Liver (tissue), 9 donors: ENCODE results near the gene ANXA3. TPM values are rescaled to one million over a fixed set of nuclear protein-coding genes. Genes with fewer than 3 reads are reported as not detected.

Experiments
- DNase-seq: peaks from one replicate; pipeline ENCODE4 v3.0.0-alpha.2; 2017; ENCODE audit warnings: low spot score
- H3K27ac ChIP-seq, 2 donors: one replicate each; pipeline ENCODE4 v1.7.0; 2013; ENCODE audit warnings: inconsistent platforms in 2 of 2, low read length in 2 of 2, control low read depth in 1 of 2, low read depth in 1 of 2, mild to moderate bottlenecking in 1 of 2
- H3K27me3 ChIP-seq, 4 donors: one replicate each; pipeline versions ENCODE4 v1.6.1 to v1.7.0; 2013; ENCODE audit warnings: low read length in 3 of 4, inconsistent platforms in 1 of 4, mild to moderate bottlenecking in 1 of 4, moderate library complexity in 1 of 4; ENCODE audit not compliant: control insufficient read depth in 4 of 4, insufficient read depth in 4 of 4
- H3K36me3 ChIP-seq, 4 donors: one replicate each; pipeline versions ENCODE4 v1.6.1 to v1.7.0; 2013; ENCODE audit warnings: low read length in 3 of 4, mild to moderate bottlenecking in 3 of 4, low read depth in 1 of 4, moderate library complexity in 1 of 4; ENCODE audit not compliant: control insufficient read depth in 4 of 4, insufficient read depth in 3 of 4
- H3K4me1 ChIP-seq, 4 donors: one replicate each; pipeline versions ENCODE4 v1.6.1 to v1.7.0; 2013; ENCODE audit warnings: low read length in 3 of 4, mild to moderate bottlenecking in 3 of 4, moderate library complexity in 1 of 4; ENCODE audit not compliant: control insufficient read depth in 4 of 4, insufficient read depth in 4 of 4
- H3K4me3 ChIP-seq, 3 donors: one replicate each; pipeline versions ENCODE4 v1.6.1 to v1.7.0; 2013; ENCODE audit warnings: low read length in 3 of 3, control low read depth in 1 of 3, low read depth in 1 of 3, mild to moderate bottlenecking in 1 of 3
- H3K9ac ChIP-seq, 2 donors: one replicate each; pipeline ENCODE4 v1.7.0; 2013; ENCODE audit warnings: low read length in 2 of 2, mild to moderate bottlenecking in 2 of 2, moderate library complexity in 2 of 2, control low read depth in 1 of 2, low read depth in 1 of 2
- H3K9me3 ChIP-seq, 4 donors: one replicate each; pipeline versions ENCODE4 v1.6.1 to v1.7.0; 2013; ENCODE audit warnings: low read length in 3 of 4; ENCODE audit not compliant: control insufficient read depth in 4 of 4
- EGR1 ChIP-seq, 2 donors: IDR thresholded peaks; 2 replicates each; pipeline ENCODE4 v1.6.1; 2016 to 2018; ENCODE audit warnings: antibody characterized with exemption in 2 of 2, low read depth in 2 of 2
- FOXA1 ChIP-seq: IDR thresholded peaks from 2 replicates; pipeline ENCODE4 v1.6.1; 2016; ENCODE audit warnings: antibody characterized with exemption
- FOXA2 ChIP-seq: IDR thresholded peaks from 2 replicates; pipeline ENCODE4 v1.6.1; 2016; ENCODE audit warnings: antibody characterized with exemption
- HNF4G ChIP-seq: IDR thresholded peaks from 2 replicates; pipeline ENCODE4 v1.6.1; 2016; ENCODE audit warnings: antibody characterized with exemption
- JUND ChIP-seq, 2 donors: IDR thresholded peaks; 2 replicates each; pipeline ENCODE4 v1.6.1; 2016; ENCODE audit warnings: antibody characterized with exemption in 2 of 2
- RAD21 ChIP-seq, 2 donors: IDR thresholded peaks; 2 replicates each; pipeline ENCODE4 v1.6.1; 2016; ENCODE audit warnings: antibody characterized with exemption in 2 of 2, mild to moderate bottlenecking in 2 of 2
- RXRA ChIP-seq, 2 donors: IDR thresholded peaks; 2 replicates each; pipeline ENCODE4 v1.6.1; 2017 to 2018; ENCODE audit warnings: antibody characterized with exemption in 2 of 2, mild to moderate bottlenecking in 1 of 2
- SP1 ChIP-seq: IDR thresholded peaks from 2 replicates; pipeline ENCODE4 v1.6.1; 2018; ENCODE audit warnings: antibody characterized with exemption, mild to moderate bottlenecking
- TAF1 ChIP-seq: conservative IDR thresholded peaks from 2 replicates; pipeline ENCODE4 v1.6.1; 2016; ENCODE audit warnings: antibody characterized with exemption, mild to moderate bottlenecking
- WGBS: extraction: QIAGEN DNeasy Blood & Tissue Kit; methylation state at CpG from one replicate; pipeline ENCODE4 v1.1.7; 2013; 5-methylcytosine and 5-hydroxymethylcytosine counted together
- polyA plus RNA-seq, 2 donors: library from polyadenylated mRNA; stranded (reverse) in 1 of 2; unstranded in 1 of 2; fragments of 200-250 nt in 1 of 2; fragments of >200 nt in 1 of 2; fragmentation: Nextera tagmentation in 1 of 2; extraction: Ambion mirVana in 1 of 2; gene quantifications; one replicate each; pipeline versions ENCODE4 v1.2.1 to v1.2.3, GENCODE V29; 2013 to 2015
- total RNA-seq, 2 donors: library from RNA; depleted of rRNA; stranded (reverse); fragments of >200 nt; gene quantifications; one replicate each; pipeline ENCODE4 v1.2.3, GENCODE V29; 2014
- TF ChIP-seq, protein P1 (sequence below): IDR thresholded peaks from 2 replicates; pipeline ENCODE4 v1.6.1; 2016; ENCODE audit warnings: antibody characterized with exemption
- TF ChIP-seq, protein P2 (sequence below): IDR thresholded peaks from 2 replicates; pipeline ENCODE4 v1.6.1; 2016; ENCODE audit warnings: antibody characterized with exemption, mild to moderate bottlenecking
- TF ChIP-seq, protein P3 (sequence below): IDR thresholded peaks from 2 replicates; pipeline ENCODE4 v1.6.1; 2016; ENCODE audit warnings: antibody characterized with exemption
- TF ChIP-seq, protein P4 (sequence below): IDR thresholded peaks from 2 replicates; pipeline ENCODE4 v1.6.1; 2016; ENCODE audit warnings: antibody characterized with exemption
- TF ChIP-seq, protein P5 (sequence below): fragments of 150-350 bp; IDR thresholded peaks from 2 replicates; pipeline ENCODE4 v1.5.1; 2017; ENCODE audit warnings: improper control_type of control experiment, low read depth, low read length; ENCODE audit not compliant: missing input control
- donor health status: healthy.
- donor health status: healthy.
- donor health status: healthy.
- donor health status: healthy.
- donor health status: healthy.

ANXA3 gene
- total and polyA plus RNA-seq, 4 donors = 1.7 to 16.4 (median 3.4) TPM

DNA sequence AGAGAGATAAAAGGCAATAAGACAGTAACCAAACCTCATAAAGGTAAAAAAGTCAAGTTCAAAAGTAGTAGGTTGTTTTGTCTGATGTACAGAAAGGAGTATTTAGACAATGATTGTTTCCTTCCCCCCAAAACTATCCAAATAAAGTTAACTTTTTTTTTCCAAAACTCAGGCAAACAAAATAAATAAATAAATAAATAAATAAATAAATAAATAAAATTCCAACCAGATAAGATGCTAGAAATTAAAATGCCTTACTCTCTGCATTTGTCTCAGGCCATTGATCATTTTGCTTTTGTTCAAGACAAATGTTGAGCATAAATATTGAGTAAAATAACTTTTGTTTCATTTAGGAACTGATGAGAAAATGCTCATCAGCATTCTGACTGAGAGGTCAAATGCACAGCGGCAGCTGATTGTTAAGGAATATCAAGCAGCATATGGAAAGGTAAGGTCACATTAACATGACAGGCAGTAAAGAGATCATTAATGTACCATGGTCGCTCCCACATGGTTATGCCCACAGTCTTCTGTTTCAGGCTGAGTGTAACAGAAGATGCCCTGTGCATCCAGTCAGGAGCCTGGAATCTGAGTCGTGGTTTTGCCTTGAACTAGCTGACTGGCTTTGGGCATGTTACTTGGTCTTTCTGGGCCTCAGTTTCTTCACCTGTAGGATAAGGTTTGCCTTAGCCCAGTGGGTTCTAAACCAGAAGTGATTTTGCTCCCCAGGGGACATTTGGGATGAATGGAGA lies 27.3 kb downstream of the ANXA3 start:
- Histone ChIP-seq H3K4me3 (no peak overlapping the region), H3K27ac (no peak overlapping the region), H3K4me1 (no peaks in the 10 kb centered on the region), H3K27me3 (no peaks in the 10 kb centered on the region), H3K9me3 (no peaks in the 10 kb centered on the region), H3K36me3 (no peaks in the 10 kb centered on the region), H3K9ac (no peak overlapping the region)
- no peak for DNase-seq
- WGBS = 89% methylated on average over 3 of the region's 3 CpGs
- TF ChIP-seq EGR1 (IDR thresholded peaks at IDR 0.05; ENCODE audit: low read depth in 2 of 2) (no peak), RXRA (IDR thresholded peaks at IDR 0.05) (no peak), JUND (IDR thresholded peaks at IDR 0.05) (no peak), TAF1 (no peak), RAD21 (IDR thresholded peaks at IDR 0.05) (no peak), HNF4G (no peak)
- TF ChIP-seq, protein P1, sequence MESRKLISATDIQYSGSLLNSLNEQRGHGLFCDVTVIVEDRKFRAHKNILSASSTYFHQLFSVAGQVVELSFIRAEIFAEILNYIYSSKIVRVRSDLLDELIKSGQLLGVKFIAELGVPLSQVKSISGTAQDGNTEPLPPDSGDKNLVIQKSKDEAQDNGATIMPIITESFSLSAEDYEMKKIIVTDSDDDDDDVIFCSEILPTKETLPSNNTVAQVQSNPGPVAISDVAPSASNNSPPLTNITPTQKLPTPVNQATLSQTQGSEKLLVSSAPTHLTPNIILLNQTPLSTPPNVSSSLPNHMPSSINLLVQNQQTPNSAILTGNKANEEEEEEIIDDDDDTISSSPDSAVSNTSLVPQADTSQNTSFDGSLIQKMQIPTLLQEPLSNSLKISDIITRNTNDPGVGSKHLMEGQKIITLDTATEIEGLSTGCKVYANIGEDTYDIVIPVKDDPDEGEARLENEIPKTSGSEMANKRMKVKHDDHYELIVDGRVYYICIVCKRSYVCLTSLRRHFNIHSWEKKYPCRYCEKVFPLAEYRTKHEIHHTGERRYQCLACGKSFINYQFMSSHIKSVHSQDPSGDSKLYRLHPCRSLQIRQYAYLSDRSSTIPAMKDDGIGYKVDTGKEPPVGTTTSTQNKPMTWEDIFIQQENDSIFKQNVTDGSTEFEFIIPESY = no peak

DNA sequence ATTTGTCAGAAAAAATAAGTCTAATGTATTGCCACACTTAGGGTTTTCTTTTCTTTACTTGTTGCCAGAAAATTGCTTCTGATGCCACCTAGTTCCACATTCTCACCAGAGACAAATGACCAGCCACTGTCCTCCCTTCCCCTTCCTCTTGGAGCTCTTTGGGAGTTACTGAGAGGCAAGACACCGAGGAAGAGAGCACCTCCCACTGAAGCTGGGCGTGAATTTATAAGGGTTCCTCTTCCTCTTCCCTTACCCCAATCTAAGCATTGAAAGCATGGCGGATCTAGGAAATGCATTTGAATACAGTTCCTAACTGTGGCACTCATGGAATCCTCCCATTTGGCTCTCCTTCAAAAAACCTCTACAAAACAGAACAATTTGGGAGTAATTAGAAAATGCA lies 30.0 kb downstream of the ANXA3 start:
- H3K27me3 ChIP-seq = no peaks in the 10 kb centered on the region
- no peak overlapping the region for H3K4me3 ChIP-seq
- TF ChIP-seq, protein P2, sequence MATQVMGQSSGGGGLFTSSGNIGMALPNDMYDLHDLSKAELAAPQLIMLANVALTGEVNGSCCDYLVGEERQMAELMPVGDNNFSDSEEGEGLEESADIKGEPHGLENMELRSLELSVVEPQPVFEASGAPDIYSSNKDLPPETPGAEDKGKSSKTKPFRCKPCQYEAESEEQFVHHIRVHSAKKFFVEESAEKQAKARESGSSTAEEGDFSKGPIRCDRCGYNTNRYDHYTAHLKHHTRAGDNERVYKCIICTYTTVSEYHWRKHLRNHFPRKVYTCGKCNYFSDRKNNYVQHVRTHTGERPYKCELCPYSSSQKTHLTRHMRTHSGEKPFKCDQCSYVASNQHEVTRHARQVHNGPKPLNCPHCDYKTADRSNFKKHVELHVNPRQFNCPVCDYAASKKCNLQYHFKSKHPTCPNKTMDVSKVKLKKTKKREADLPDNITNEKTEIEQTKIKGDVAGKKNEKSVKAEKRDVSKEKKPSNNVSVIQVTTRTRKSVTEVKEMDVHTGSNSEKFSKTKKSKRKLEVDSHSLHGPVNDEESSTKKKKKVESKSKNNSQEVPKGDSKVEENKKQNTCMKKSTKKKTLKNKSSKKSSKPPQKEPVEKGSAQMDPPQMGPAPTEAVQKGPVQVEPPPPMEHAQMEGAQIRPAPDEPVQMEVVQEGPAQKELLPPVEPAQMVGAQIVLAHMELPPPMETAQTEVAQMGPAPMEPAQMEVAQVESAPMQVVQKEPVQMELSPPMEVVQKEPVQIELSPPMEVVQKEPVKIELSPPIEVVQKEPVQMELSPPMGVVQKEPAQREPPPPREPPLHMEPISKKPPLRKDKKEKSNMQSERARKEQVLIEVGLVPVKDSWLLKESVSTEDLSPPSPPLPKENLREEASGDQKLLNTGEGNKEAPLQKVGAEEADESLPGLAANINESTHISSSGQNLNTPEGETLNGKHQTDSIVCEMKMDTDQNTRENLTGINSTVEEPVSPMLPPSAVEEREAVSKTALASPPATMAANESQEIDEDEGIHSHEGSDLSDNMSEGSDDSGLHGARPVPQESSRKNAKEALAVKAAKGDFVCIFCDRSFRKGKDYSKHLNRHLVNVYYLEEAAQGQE = no peak
- TF ChIP-seq FOXA2 (no peak), SP1 (no peak), FOXA1 (no peak), RAD21 (IDR thresholded peaks at IDR 0.05) (no peak), EGR1 (IDR thresholded peaks at IDR 0.05; ENCODE audit: low read depth in 2 of 2) (no peak), TAF1 (no peak), JUND (IDR thresholded peaks at IDR 0.05) (no peak), HNF4G (no peak)
- TF ChIP-seq, protein P3, sequence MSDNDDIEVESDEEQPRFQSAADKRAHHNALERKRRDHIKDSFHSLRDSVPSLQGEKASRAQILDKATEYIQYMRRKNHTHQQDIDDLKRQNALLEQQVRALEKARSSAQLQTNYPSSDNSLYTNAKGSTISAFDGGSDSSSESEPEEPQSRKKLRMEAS = no peak
- TF ChIP-seq, protein P4, sequence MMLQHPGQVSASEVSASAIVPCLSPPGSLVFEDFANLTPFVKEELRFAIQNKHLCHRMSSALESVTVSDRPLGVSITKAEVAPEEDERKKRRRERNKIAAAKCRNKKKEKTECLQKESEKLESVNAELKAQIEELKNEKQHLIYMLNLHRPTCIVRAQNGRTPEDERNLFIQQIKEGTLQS = no peak
- TF ChIP-seq, protein P5, sequence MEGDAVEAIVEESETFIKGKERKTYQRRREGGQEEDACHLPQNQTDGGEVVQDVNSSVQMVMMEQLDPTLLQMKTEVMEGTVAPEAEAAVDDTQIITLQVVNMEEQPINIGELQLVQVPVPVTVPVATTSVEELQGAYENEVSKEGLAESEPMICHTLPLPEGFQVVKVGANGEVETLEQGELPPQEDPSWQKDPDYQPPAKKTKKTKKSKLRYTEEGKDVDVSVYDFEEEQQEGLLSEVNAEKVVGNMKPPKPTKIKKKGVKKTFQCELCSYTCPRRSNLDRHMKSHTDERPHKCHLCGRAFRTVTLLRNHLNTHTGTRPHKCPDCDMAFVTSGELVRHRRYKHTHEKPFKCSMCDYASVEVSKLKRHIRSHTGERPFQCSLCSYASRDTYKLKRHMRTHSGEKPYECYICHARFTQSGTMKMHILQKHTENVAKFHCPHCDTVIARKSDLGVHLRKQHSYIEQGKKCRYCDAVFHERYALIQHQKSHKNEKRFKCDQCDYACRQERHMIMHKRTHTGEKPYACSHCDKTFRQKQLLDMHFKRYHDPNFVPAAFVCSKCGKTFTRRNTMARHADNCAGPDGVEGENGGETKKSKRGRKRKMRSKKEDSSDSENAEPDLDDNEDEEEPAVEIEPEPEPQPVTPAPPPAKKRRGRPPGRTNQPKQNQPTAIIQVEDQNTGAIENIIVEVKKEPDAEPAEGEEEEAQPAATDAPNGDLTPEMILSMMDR = no peak
- H3K9ac ChIP-seq = no peak overlapping the region
- DNase-seq = no peak
- no peaks in the 10 kb centered on the region for H3K9me3 ChIP-seq
- no peaks in the 10 kb centered on the region for H3K36me3 ChIP-seq
- no peak overlapping the region for H3K27ac ChIP-seq
- 87% methylated on average over 3 of the region's 3 CpGs for WGBS
- no peaks in the 10 kb centered on the region for H3K4me1 ChIP-seq
